NCI-H146 treated with DMSO at 0.1 percent for 48 hours (cell line): ENCODE data around the gene SAP30BP.

ENCODE experiments used
- DNase-seq: peaks from one replicate; lab custom pipeline; 2025; ENCODE audit not compliant: unreplicated experiment; lab: John Stamatoyannopoulos, UW

The SAP30BP gene

GRCh38 chr17:75755990-75756389 lies 88.9 kb downstream of the SAP30BP start:
- no peak for DNase-seq

- no peak for DNase-seq
These were observed 89.4 kb downstream of the SAP30BP start for GRCh38 chr17:75756451-75757085.

GRCh38 chr17:75757086-75757681 lies 90.0 kb downstream of the SAP30BP start:
- DNase-seq, result no peak
